ENCODE results near the gene UBE2Q2.
"Not testable (repeated sequence)": the region's sequence is repeated elsewhere in the genome, so short reads cannot be mapped to it uniquely, and the experiment has no call there.

GRCh38 chr15:75808009-75808408 is 35.2 kb upstream of the UBE2Q2 start:
- TF ChIP-seq CTCF (IDR thresholded peaks at IDR 0.05); ZFX (IDR thresholded peaks at IDR 0.05; ENCODE audit: borderline replicate concordance): not testable (repeated sequence)

Measured in 22Rv1 (cell line).